Retinal pigment epithelial cell (primary cell): ENCODE results near the gene JPT1.
A peak's percentile ranks its signal among the peaks of the same experiment; 100 is the strongest.

Source experiments
- DNase-seq: peaks from one replicate; pipeline ENCODE4 v3.0.0-alpha.2; 2010; ENCODE audit warnings: low read depth
- H3K4me3 ChIP-seq: 2 replicates; pipeline ENCODE4 v1.5.1; 2011; ENCODE audit warnings: mild to moderate bottlenecking, low read length, control low read depth, moderate library complexity
- TF ChIP-seq, protein P1 (sequence below): conservative IDR thresholded peaks from 2 replicates; pipeline ENCODE4 v1.5.1; 2011; ENCODE audit warnings: low read depth, low read length, control low read depth, inconsistent platforms

JPT1 gene

GRCh38 chr17:75182569-75183436 is 28.5 kb upstream of the JPT1 start, which contains the start of gene SUMO2:
SUMO2 (minus strand) TSS chr17:75182959; CDS start chr17:75182834, 125 bp downstream.
- H3K4me3 ChIP-seq: peak within 1 kb of the TSS; percentile 97
- TF ChIP-seq, protein P1, sequence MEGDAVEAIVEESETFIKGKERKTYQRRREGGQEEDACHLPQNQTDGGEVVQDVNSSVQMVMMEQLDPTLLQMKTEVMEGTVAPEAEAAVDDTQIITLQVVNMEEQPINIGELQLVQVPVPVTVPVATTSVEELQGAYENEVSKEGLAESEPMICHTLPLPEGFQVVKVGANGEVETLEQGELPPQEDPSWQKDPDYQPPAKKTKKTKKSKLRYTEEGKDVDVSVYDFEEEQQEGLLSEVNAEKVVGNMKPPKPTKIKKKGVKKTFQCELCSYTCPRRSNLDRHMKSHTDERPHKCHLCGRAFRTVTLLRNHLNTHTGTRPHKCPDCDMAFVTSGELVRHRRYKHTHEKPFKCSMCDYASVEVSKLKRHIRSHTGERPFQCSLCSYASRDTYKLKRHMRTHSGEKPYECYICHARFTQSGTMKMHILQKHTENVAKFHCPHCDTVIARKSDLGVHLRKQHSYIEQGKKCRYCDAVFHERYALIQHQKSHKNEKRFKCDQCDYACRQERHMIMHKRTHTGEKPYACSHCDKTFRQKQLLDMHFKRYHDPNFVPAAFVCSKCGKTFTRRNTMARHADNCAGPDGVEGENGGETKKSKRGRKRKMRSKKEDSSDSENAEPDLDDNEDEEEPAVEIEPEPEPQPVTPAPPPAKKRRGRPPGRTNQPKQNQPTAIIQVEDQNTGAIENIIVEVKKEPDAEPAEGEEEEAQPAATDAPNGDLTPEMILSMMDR: no peak
- peak; percentile 80 for DNase-seq

DNA sequence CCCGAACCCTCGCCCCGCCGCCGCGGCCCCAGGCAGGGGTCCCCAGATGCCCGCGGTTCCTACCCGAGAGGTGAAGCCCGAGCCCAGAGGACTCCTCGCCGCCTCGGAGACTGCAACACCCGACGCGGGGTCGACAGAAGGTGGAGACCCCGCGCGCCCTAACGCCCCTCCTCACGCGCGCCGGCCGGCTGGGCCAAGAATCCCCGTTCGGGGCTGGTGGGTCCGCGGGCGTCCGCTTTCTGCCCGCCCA is 27.9 kb upstream of the JPT1 start:
- no peak for DNase-seq
- peak overlapping the region; percentile 97 for H3K4me3 ChIP-seq
- TF ChIP-seq, protein P1: no peak

DNA sequence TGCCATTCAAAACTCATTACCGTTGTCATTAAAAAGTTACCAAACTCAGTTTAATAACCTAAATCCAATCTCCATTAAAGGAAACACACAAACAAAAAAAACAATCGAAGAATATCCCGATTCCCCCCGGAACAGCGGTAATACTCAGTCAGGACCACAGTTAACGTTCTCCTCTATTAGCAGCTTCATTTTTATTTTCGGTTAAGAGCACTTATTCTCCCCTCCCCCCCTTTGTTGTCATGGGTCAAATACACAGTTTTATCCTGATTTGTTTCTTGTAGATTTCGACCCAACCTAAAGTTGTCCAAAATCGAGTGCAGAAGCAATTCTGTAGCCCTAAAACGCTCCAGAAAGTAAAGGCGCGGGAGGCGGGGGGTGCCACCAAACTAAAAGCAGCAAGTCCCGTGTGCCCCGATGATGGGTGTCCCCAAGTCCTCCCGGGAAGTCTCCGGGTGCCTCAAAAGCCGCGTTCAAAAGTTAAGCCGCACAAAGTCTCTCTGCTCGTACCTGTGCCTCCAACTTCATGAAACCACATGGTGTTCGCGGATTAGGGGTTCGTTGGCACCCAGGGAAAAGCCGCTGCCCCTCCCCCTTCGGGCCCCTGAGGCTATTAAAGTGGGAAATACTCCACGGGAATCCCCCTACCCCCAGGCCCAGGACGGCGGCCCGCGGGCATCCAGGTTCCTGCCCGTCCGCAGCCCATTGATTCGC is 27.5 kb upstream of the JPT1 start:
- DNase-seq: no peak
- TF ChIP-seq, protein P1: no peak
- peak overlapping the region; percentile 97 for H3K4me3 ChIP-seq

- no peak for DNase-seq
- TF ChIP-seq, protein P1: no peak
These were observed 26.8 kb upstream of the JPT1 start for GRCh38 chr17:75181110-75181509.

DNA sequence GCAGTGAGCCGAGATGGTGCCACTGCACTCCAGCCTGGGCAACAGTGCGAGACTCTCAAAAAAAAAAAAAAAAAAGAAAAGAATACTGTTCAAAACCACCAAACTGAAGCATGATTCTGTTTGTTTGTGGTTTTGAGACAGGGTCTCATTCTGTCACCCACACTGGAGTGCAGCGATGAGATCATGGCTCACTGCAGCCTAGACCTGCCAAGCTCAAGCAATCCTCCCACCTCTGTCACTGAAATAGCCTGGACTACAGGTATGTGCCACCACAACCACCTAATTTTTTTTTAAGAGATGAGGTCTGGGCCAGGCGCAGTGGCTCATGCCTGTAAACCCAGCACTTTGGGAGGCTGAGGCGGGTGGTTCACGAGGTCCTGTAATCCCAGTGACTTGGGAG is 24.1 kb upstream of the JPT1 start:
- TF ChIP-seq, protein P1: no peak
- no peak for DNase-seq
- no peak overlapping the region for H3K4me3 ChIP-seq

More at GRCh38 chr17:75181110-75181509, 26.8 kb upstream of the JPT1 start:
- peak overlapping the region; percentile 97 for H3K4me3 ChIP-seq

DNA sequence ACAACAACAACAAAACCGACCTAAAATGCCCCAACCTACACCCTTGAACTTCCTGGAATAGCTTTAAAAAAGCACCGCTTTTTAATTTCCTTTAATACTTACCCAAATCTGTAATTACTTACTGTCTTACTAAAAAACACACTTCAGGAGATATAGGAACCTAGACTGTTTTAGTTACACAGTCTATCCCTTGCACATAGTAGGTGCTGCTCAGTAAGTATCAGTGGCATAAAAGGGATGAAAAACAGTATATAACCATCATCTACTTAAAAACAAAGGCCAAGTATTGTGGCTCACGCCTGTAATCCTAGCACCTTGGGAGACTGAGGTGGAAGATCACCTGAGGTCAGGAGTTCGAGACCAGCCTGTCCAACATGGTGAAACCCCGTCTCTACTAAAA is 22.3 kb upstream of the JPT1 start:
- TF ChIP-seq, protein P1: no peak
- no peak for DNase-seq
- no peak overlapping the region for H3K4me3 ChIP-seq
